ENCODE results near the gene HCN3.
A peak's percentile ranks its signal among the peaks of the same experiment; 100 is the strongest.
"Not testable (repeated sequence)": the region's sequence is repeated elsewhere in the genome, so short reads cannot be mapped to it uniquely, and the experiment has no call there.

Gene HCN3

GRCh38 chr1:155277070-155277901 lies at the start of gene HCN3:
Gene HCN3 (plus strand): TSS chr1:155277463. CDS start chr1:155277591, 128 bp downstream.
- DNase-seq, result peak; percentile 51

DNA sequence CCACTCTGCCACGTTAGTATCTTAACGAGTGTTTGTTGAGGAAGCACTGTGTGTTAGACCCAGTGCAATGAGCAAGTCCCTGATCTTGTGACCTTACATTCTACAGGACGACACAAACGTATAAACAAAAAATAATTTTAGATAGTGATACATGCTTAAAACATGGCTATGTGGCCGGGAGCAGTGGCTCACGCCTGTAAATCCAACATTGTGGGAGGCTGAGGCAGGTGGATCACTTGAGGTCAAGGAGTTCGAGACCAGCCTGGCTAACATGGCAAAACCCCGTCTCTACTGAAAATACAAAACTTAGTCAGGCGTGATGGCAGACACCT lies 49.2 kb upstream of the HCN3 start:
- DNase-seq, result no peak

GRCh38 chr1:155231302-155231701 lies 46.0 kb upstream of the HCN3 start:
- not testable (repeated sequence) for DNase-seq

- not testable (repeated sequence) for DNase-seq
Measured at GRCh38 chr1:155232001-155232978, 45.0 kb upstream of the HCN3 start.

- DNase-seq, result not testable (repeated sequence)
Measured at GRCh38 chr1:155233502-155233901, 43.8 kb upstream of the HCN3 start.

DNA sequence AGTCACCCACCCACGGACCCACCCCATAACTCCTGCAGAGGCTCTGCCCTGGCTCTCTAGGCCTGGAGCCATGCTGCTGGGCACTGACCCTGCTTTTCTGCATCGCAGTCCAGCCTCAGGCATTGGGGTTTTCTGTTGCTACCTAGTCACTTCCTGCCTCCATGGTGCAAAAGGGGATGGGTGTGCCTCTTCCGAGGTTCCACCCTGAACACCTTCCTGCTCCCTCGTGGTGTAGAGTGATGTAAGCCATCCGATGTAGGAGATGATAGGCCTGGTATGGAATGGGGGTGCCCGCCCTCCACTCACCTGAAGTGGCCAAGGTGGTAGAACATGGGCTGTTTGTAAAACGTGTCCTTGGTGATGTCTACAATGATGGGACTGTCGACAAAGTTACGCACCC lies 41.9 kb upstream of the HCN3 start:
- DNase-seq, result not testable (repeated sequence)

DNA sequence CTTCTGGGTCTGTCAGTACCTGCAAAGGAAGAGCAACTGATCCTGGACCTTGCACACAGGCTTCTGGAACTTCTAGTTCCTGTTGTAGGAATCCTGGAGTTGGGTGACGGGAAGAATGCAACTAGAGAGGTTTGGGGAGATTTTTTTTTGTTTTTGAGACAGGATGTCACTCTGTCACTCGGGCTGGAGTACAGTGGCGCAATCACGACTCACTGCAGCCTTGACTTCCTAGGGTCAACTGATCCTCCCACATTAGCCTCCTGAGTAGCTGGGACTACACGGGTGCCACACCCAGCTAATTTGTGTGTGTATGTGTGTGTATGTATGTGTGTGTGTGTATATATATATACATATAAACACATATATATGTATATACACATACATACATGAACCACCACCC lies 40.8 kb upstream of the HCN3 start:
- DNase-seq, result no peak

DNA sequence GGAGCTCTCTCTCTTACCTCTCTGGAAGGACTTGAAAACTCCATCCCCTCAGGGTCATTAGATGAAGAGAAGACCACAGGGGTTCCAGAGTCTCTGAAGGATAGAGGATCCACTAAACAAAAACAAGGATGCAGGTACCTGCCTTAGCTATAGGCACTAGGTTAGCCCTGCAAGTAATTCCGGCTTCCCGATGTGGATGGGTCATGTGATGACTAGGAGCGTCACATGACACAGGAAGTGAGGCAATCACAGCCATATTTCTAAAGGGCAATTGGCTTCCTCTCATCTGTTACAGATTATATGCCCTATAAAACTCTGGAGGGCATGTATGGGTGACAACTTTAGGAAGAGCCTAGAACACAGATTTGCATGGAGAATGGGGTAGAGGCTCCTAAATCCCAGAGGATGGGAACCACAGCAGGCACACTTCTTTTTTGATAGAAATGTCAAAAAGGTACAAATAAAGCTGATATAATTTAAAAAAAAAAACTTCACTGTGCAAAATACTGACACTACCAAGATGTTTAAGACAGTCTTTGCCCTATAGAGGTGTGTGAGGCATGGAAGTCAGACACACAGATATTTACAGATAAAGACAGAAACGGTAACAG lies 36.1 kb upstream of the HCN3 start:
- no peak for DNase-seq

GRCh38 chr1:155241841-155242264 lies 35.4 kb upstream of the HCN3 start:
- no peak for DNase-seq

DNA sequence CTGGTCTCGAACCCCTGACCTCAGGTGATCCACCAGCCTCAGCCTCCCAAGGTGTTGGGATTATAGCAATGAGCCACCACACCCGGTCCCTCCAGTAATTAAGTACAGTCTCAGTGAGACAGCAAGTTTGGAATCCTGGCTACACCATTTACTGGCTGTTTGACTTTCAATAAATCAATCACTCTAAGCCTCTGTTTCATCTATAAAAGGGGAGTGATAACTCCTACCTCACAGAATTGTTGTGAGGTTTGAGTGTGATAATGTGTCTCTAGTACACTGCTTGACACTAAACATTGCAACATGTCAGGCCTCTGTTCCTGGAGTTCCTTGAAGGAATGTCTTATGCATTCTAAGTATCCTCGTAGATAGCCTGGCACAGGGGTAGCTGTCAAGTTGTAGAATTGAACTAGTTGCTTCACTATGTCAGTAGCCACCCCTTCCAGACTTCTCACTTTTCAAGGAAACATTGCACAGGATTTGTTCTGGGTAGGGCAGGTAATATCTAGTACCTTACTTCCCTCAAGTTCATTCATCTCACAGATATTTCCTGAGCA lies 34.4 kb upstream of the HCN3 start:
- no peak for DNase-seq

DNA sequence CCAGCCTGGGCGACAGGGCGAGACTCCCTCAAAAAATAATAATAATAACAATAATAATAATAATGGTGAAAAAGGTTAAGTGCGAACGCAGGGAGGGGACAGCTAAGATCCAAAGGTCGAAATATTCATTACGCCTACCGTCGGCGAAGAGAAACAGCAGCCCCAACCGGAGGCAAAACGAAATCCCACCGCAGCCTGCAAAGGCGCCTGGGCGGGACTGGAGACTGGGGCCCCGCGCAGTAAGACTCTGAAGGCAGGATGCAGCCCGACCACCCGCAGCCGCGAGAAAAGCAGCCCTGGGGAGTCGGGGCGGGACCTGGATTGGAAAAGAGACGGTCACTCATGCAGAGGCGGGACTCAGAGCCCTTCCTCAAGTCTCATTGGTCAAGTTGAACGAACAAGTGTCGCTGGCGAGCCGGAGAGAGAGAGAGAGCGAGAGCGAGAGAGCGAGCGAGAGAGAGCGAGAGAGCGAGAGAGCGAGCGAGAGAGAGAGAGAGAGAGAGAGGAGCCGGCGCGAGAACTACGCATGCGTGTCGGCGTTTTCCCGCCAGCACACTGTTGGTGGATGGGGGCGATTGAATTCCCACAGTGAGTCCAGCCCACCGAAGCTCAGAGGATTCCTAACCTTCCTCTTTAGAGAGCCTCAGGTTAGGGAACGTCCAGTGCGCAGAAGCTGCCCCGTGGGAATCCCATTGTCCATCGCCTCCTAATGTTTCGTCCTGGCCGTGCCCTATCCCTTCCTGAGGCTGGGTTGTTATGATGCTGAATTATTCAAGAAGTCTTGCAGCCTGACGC lies 32.7 kb upstream of the HCN3 start:
- DNase-seq, result no peak

GRCh38 chr1:155245163-155245524 lies 32.1 kb upstream of the HCN3 start:
- DNase-seq, result no peak

GRCh38 chr1:155246796-155247195 lies 30.5 kb upstream of the HCN3 start:
- not testable (repeated sequence) for DNase-seq

DNA sequence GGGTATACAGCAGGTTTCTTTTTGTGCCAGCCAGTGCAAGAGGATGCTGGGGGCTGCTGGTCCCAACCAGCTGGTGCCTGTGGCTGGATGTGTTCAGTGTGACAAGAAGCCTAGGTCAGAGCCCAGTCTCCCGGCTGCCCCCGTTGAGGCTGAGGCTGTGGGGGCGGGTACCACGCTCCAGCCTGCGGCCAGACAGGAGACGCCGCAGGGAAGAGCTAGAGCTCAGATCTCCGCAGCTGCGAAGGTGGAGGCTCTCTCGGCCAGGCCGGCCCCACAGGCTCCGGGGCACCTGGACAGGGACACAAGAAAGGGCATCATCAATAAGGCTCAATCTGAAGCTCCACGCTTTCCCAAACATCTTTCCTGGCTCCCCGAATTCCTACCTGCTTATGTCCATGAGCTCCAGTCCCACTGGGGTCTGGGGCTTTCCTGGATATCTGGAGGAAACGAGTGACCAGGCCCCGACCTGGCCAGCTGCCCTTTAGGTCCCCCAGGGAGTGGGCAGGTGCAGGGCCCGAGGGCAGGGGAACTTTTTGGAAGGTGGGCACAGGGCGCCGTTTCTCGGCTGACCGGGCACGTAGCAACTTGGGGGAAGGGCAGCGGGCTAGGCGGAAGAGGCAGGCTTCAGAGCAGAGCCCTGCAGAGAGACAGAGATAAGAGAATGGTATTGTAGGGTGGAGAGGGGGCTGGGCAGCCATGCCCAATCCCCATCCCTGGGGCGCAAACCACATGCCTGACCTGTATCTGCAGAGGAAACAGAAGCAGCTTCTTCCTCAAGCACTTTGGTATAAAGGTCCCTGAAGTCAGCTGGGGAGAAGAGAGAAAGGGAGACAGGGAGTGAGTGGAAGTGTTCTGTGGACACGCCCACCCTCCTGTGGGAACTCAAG lies 29.4 kb upstream of the HCN3 start:
- DNase-seq, result no peak

DNA sequence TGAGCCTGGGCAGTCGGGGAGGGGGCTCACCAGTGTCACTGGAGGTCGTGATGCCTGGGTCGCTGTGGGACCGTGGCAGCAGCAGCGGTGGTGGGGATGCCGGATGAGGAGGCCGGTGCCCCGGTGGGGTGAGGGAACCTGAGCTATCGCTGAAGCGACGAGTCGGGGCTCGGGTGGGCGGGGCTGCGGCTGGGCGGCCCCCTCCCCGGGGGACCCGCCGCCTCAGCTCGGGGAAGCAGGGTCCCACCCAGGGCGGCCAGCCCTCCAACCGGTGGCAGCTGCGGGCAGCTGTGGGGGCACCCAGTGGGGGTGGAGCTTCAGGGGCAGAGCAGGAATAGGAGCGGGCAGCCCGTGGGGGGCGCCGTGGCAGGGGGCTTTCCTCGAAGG lies 27.0 kb upstream of the HCN3 start:
- DNase-seq, result no peak

DNA sequence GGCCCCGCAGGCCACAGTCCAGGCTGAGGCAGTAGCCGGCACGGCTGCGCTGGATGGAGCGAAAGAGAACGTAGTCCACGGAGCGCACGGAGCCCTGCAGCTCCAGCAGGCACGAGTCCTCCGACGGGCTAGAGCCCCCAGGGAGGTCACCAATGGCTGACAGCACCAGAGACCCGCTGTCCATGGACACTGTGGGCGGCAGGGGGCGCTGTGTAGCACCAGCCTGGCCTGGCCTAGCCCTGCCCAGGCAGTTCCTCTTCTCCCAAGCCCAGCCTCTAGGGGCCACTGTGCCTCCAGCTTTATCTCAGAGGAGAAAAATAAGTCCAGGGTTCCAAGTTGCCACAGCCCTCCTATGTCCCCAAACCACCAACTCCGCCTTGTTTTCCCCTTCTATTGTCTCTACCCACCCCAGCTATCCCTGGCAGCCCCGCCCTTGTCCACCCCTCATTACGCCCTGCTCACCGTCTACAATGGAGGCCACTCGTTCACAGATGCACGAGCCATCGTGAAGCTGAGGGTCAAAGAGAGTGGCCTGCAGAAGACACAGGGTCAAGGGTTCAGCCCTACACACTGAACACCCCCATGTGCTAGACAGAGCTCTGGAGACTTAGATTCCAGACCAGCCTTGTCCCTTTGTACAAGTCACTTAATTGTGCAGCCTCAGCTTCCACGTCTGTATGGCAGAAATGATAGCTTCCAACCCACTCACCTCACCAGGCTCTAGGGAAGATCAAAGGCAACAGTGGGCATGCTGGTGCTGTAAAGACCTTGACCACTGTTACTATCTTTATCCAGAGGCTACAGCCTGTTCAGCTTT lies 26.4 kb upstream of the HCN3 start:
- no peak for DNase-seq

DNA sequence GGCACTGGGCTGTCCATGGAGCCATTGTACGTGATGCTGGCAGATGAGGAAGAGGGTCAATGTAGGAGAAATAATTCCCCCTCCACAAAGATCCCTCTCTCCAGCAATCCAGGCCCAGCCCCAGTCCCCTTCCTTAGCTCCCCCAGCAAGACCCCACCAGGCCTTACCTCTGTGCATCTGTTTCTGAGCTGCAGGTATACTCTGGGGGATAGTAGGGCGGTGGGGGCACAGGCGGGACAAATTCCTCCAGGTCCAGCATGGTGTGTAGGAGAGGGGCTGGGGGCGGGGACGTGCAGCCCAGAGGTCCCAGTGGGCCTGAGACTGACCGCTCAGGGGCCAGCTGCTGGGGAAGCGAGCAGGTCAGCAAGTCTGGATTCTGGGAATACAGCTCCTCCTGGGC lies 25.7 kb upstream of the HCN3 start:
- no peak for DNase-seq

GRCh38 chr1:155253208-155253607 lies 24.1 kb upstream of the HCN3 start:
- no peak for DNase-seq

- no peak for DNase-seq
Measured at GRCh38 chr1:155253797-155254196, 23.5 kb upstream of the HCN3 start.

DNA sequence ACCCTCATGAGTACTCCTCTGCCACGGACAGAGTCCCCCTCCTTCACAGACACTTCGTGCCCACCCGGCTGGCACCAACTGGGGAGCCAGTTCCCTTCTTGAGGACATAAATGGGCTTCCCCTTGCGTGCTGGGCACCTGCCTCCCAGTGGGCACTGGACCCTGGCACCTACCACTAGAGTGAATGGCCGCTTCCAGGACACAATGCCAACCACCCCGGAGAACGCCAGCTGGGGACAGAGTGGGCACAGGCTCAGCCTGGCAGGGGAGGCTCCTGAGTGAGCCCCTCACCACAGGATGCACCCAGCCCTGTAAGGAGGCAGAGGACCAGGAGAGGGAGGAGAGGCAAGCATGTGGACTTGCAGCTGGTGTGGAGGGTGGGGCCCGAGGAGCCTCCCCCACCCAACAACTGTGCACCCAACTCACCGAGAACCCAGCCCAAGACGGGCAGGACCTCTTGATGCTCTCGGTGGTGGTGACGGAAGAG lies 23.0 kb upstream of the HCN3 start:
- DNase-seq, result no peak
